Neuronal stem cell (in vitro differentiated cells): Measurements from ENCODE around the gene TMIE.

Source experiments
- DNase-seq: peaks from one replicate; pipeline ENCODE4 v3.0.0-alpha.2; 2013; ENCODE audit warnings: low spot score
- H2AFZ ChIP-seq: one replicate; pipeline ENCODE4 v1.6.1; 2013; ENCODE audit warnings: mild to moderate bottlenecking, low read length, inconsistent platforms
- H2AK5ac ChIP-seq: 2 replicates; pipeline ENCODE4 v1.6.1; 2013; ENCODE audit warnings: low read depth, mild to moderate bottlenecking, inconsistent platforms, low read length, moderate library complexity, mixed read lengths
- H2BK120ac ChIP-seq: 2 replicates; pipeline ENCODE4 v1.6.1; 2013; ENCODE audit warnings: low read depth, mild to moderate bottlenecking, inconsistent platforms, low read length, moderate library complexity, mixed read lengths
- H2BK12ac ChIP-seq: one replicate; pipeline ENCODE4 v1.6.1; 2013; ENCODE audit warnings: low read length, inconsistent platforms
- H2BK15ac ChIP-seq: 2 replicates; pipeline ENCODE4 v1.6.1; 2013; ENCODE audit warnings: mild to moderate bottlenecking, low read length, inconsistent platforms, mixed read lengths
- H2BK5ac ChIP-seq: one replicate; pipeline ENCODE4 v1.6.1; 2013; ENCODE audit warnings: inconsistent platforms, mild to moderate bottlenecking, low read length, moderate library complexity
- H3K14ac ChIP-seq: one replicate; pipeline ENCODE4 v1.6.1; 2013; ENCODE audit warnings: low read length, inconsistent platforms
- H3K18ac ChIP-seq: 2 replicates; pipeline ENCODE4 v1.6.1; 2013; ENCODE audit warnings: low read length, inconsistent platforms
- H3K23ac ChIP-seq: 2 replicates; pipeline ENCODE4 v1.6.1; 2013; ENCODE audit warnings: low read depth, mild to moderate bottlenecking, mixed read lengths, low read length, inconsistent platforms; ENCODE audit not compliant: poor library complexity
- H3K27ac ChIP-seq: replicated peaks from 3 replicates; pipeline ENCODE4 v1.5.1; 2013; ENCODE audit warnings: low read length, inconsistent platforms
- H3K27me3 ChIP-seq, 3 experiments: 2 replicates each; pipeline ENCODE4 v1.6.1; 2013; ENCODE audit warnings: low read length in 3 of 3, mild to moderate bottlenecking in 2 of 3, inconsistent platforms in 1 of 3, low read depth in 1 of 3, mixed read lengths in 1 of 3, moderate library complexity in 1 of 3; ENCODE audit not compliant: control insufficient read depth in 3 of 3, insufficient read depth in 3 of 3
- H3K36me3 ChIP-seq, 2 donors: replicated peaks in 1 of 2; 2 replicates each; pipeline ENCODE4 v1.6.1; 2013; ENCODE audit warnings: low read length in 2 of 2; ENCODE audit not compliant: control insufficient read depth in 2 of 2, insufficient read depth in 2 of 2
- H3K4ac ChIP-seq: 2 replicates; pipeline ENCODE4 v1.6.1; 2013; ENCODE audit warnings: inconsistent platforms, mild to moderate bottlenecking, low read length, moderate library complexity
- H3K4me1 ChIP-seq, 2 donors: 1 replicate in 1 of 2; 2 replicates in 1 of 2; pipeline ENCODE4 v1.6.1; 2013; ENCODE audit warnings: low read length in 2 of 2, low read depth in 1 of 2; ENCODE audit not compliant: control insufficient read depth in 2 of 2, insufficient read depth in 1 of 2
- H3K4me2 ChIP-seq: one replicate; pipeline ENCODE4 v1.6.1; 2013; ENCODE audit warnings: mild to moderate bottlenecking, low read length, inconsistent platforms; ENCODE audit not compliant: insufficient read depth, poor library complexity, severe bottlenecking
- H3K4me3 ChIP-seq, 2 donors: 2 replicates each; pipeline ENCODE4 v1.5.1; 2013; ENCODE audit warnings: low read length in 2 of 2, mild to moderate bottlenecking in 2 of 2, inconsistent platforms in 1 of 2, moderate library complexity in 1 of 2
- H3K79me1 ChIP-seq: one replicate; pipeline ENCODE4 v1.6.1; 2013; ENCODE audit warnings: low read depth, mild to moderate bottlenecking, inconsistent platforms, low read length, moderate library complexity
- H3K9ac ChIP-seq: one replicate; pipeline ENCODE4 v1.6.1; 2013; ENCODE audit warnings: mild to moderate bottlenecking, low read depth, low read length, inconsistent platforms; ENCODE audit not compliant: poor library complexity
- H3K9me3 ChIP-seq, 2 donors: replicated peaks in 1 of 2; 2 replicates each; pipeline versions ENCODE3 to v1.6.1; 2013; ENCODE audit warnings: low read length in 2 of 2, mild to moderate bottlenecking in 2 of 2, inconsistent platforms in 1 of 2, low read depth in 1 of 2, mixed read lengths in 1 of 2, moderate library complexity in 1 of 2; ENCODE audit not compliant: control insufficient read depth in 2 of 2, insufficient read depth in 1 of 2
- H4K8ac ChIP-seq: one replicate; pipeline ENCODE4 v1.6.1; 2013; ENCODE audit warnings: low read depth, mild to moderate bottlenecking, inconsistent platforms, low read length, moderate library complexity
- H4K91ac ChIP-seq: one replicate; pipeline ENCODE4 v1.6.1; 2013; ENCODE audit warnings: low read length, low read depth, mild to moderate bottlenecking, inconsistent platforms; ENCODE audit not compliant: poor library complexity
- WGBS, 2 donors: extraction: QIAGEN DNeasy Blood & Tissue Kit; methylation state at CpG; one replicate each; pipeline ENCODE4 v1.1.7; 2013; ENCODE audit warnings: missing lambda C conversion rate in 2 of 2, mixed read lengths in 1 of 2; ENCODE audit not compliant: insufficient read length in 2 of 2, insufficient replicate concordance in 1 of 2; ENCODE audit errors: extremely low coverage in 2 of 2; 5-methylcytosine and 5-hydroxymethylcytosine counted together

Gene TMIE

GRCh38 chr3:46695177-46695961 is 5.8 kb upstream of the TMIE start:
- Histone ChIP-seq H4K8ac (no peak overlapping the region), H2AFZ (no peak overlapping the region), H3K4ac (no peak overlapping the region), H3K18ac (peak overlapping the region; percentile 35), H3K9me3 (no peaks in the 10 kb centered on the region), H2BK15ac (peak overlapping the region; percentile 46), H2BK12ac (no peak overlapping the region), H3K9ac (peak overlapping the region; percentile 22), H3K14ac (no peak overlapping the region), H3K4me1 (peaks cover 0 to 12% of the 10 kb centered on the region in 2 donors), H3K23ac (no peak overlapping the region), H3K79me1 (no peaks in the 10 kb centered on the region), H2BK5ac (no peak overlapping the region), H3K27me3 (peaks cover 0 to 50% (median 20%) of the 10 kb centered on the region in 3 experiments), H3K4me3 (no peak overlapping the region), H4K91ac (no peak overlapping the region), H3K4me2 (no peak overlapping the region), H2BK120ac (peak overlapping the region; percentile 29), H3K27ac (no peak overlapping the region), H3K36me3 (no peaks in the 10 kb centered on the region), H2AK5ac (peak overlapping the region; percentile 98)
- DNase-seq, result no peak
- WGBS, 2 donors, result no CpG with 5 or more reads among the region's 11 CpGs

- Histone ChIP-seq H3K4me1 (peaks cover 0 to 15% of the 10 kb centered on the region in 2 donors), H3K4me3 (no peak overlapping the region), H2AFZ (no peak overlapping the region), H2BK15ac (peak overlapping the region; percentile 46), H3K9ac (no peak overlapping the region), H2BK5ac (peak overlapping the region; percentile 82), H2AK5ac (peak overlapping the region; percentile 20), H4K91ac (no peak overlapping the region), H3K4ac (no peak overlapping the region), H3K18ac (peak overlapping the region; percentile 45), H3K79me1 (no peaks in the 10 kb centered on the region), H3K4me2 (no peak overlapping the region), H2BK12ac (no peak overlapping the region), H3K27me3 (peaks cover 0 to 54% (median 20%) of the 10 kb centered on the region in 3 experiments), H3K36me3 (no peaks in the 10 kb centered on the region), H2BK120ac (no peak overlapping the region), H3K9me3 (no peaks in the 10 kb centered on the region), H3K23ac (peak overlapping the region; percentile 62), H4K8ac (no peak overlapping the region), H3K27ac (no peak overlapping the region), H3K14ac (no peak overlapping the region)
- no peak for DNase-seq
- WGBS, 2 donors, result no CpG with 5 or more reads among the region's 4 CpGs
Observed at GRCh38 chr3:46695962-46696894, 5.0 kb upstream of the TMIE start.

GRCh38 chr3:46699676-46700523 is 1.3 kb upstream of the TMIE start:
- H3K4me3 ChIP-seq, result no peak overlapping the region
- H2BK15ac ChIP-seq, result no peak overlapping the region
- H2BK120ac ChIP-seq, result no peak overlapping the region
- no peak overlapping the region for H2AK5ac ChIP-seq
- no peak overlapping the region for H2AFZ ChIP-seq
- no peaks in the 10 kb centered on the region for H3K36me3 ChIP-seq
- peaks cover 2 to 4% of the 10 kb centered on the region in 2 donors for H3K4me1 ChIP-seq
- no peak overlapping the region for H4K91ac ChIP-seq
- H3K9ac ChIP-seq, result no peak overlapping the region
- H3K79me1 ChIP-seq, result no peaks in the 10 kb centered on the region
- no peak overlapping the region for H3K23ac ChIP-seq
- H2BK12ac ChIP-seq, result no peak overlapping the region
- H3K14ac ChIP-seq, result peak overlapping the region; percentile 33
- H3K4ac ChIP-seq, result no peak overlapping the region
- no peak overlapping the region for H3K4me2 ChIP-seq
- DNase-seq, result no peak
- no peak overlapping the region for H2BK5ac ChIP-seq
- no peak overlapping the region for H4K8ac ChIP-seq
- peak overlapping the region; percentile 73 for H3K18ac ChIP-seq
- no peaks in the 10 kb centered on the region for H3K9me3 ChIP-seq
- H3K27me3 ChIP-seq, result peaks cover 0 to 46% (median 6%) of the 10 kb centered on the region in 3 experiments
- WGBS, 2 donors, result no CpG with 5 or more reads among the region's 8 CpGs
- no peak overlapping the region for H3K27ac ChIP-seq
